Skeletal muscle cell (primary cell): ENCODE data around the gene RNPS1.
"Not testable (repeated sequence)": the region's sequence is repeated elsewhere in the genome, so short reads cannot be mapped to it uniquely, and the experiment has no call there.

Source experiments
- DNase-seq: peaks from one replicate; pipeline ENCODE4 v3.0.0-alpha.2; 2010; ENCODE audit warnings: low read depth
- H3K4me3 ChIP-seq: 2 replicates; pipeline ENCODE4 v1.5.1; 2011; ENCODE audit warnings: low read depth, mild to moderate bottlenecking, control low read depth, low read length, moderate library complexity

The RNPS1 gene

GRCh38 chr16:2266887-2267286 lies 1.0 kb downstream of the RNPS1 start:
- DNase-seq: not testable (repeated sequence)
- peak overlapping the region; percentile 81 for H3K4me3 ChIP-seq

- not testable (repeated sequence) for DNase-seq, H3K4me3 ChIP-seq
These were observed 4.9 kb downstream of the RNPS1 start for GRCh38 chr16:2263026-2263425.

- H3K4me3 ChIP-seq: no peak overlapping the region
- DNase-seq: no peak
These were observed 7.7 kb downstream of the RNPS1 start for GRCh38 chr16:2260250-2260649.

- not testable (repeated sequence) for DNase-seq, H3K4me3 ChIP-seq
These were observed 9.4 kb downstream of the RNPS1 start for GRCh38 chr16:2258530-2258929.

DNA sequence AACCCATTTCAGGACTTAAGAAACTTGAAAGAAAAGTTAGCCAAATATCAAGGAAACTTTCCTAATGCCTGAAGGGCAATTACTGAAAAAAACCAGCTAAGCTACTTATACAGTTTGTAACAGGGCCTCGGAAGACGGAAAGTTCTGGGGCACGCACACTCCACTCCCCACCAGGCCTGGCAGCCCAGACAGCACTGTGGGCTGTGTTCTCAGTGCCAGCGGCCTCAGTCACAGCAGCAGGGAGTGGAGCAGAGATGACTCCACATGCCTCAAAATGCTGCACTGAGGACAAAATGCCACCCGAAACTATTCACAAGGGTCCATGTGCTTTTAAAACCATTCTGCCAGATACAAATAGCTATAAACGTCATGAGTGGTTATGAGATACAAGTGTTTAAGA lies 10.2 kb downstream of the RNPS1 start:
- no peak for DNase-seq
- H3K4me3 ChIP-seq: no peak overlapping the region

- H3K4me3 ChIP-seq: no peak overlapping the region
- no peak for DNase-seq
These were observed 11.3 kb downstream of the RNPS1 start for GRCh38 chr16:2256531-2257140.

- no peak for DNase-seq
- no peak overlapping the region for H3K4me3 ChIP-seq
These were observed 14.6 kb downstream of the RNPS1 start for GRCh38 chr16:2253293-2253692.

- H3K4me3 ChIP-seq: no peak overlapping the region
- DNase-seq: no peak
These were observed 15.1 kb downstream of the RNPS1 start for GRCh38 chr16:2252806-2253148.

- H3K4me3 ChIP-seq: peak within 1 kb of the TSS; percentile 66
- peak; percentile 69 for DNase-seq
These were observed 16.4 kb downstream of the RNPS1 start, which contains the start of gene ECI1 for GRCh38 chr16:2251296-2252111. TSS of gene ECI1 (minus strand) at chr16:2251587. CDS start at chr16:2251566, 21 bp downstream.

DNA sequence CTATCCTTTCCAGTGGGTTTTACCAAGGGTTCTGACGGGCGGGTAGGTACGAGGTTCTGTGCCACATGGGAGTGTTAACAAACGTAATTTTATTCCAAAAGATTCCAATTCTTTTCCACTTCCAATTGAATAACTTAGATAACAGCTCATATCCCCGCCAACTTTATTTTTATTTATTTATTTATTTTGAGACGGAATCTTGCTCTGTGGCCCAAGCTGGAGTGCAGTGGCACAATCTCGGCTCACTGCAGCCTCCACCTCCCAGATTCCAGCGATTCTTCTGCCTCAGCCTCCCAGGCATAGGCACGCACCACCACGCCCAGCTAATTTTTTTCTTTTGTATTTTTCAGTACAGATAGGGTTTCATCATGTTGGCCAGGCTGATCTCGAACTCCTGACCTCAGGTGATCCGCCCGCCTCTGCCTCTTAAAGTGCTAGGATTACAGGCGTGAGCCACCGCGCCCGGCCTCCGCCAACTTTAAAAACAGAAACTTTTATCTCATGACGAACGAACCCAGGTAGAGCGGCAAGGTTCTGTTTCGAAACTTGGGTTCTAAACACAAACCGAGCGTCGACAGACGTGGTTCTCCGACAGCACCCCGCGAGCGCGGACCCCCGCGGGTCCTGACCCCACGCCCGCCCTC lies 17.2 kb downstream of the RNPS1 start:
- no peak for DNase-seq

GRCh38 chr16:2246301-2246885 lies 21.5 kb downstream of the RNPS1 start:
- no peak for DNase-seq
- H3K4me3 ChIP-seq: no peak overlapping the region

More for the DNA sequence above, 17.2 kb downstream of the RNPS1 start:
- peak overlapping the region; percentile 66 for H3K4me3 ChIP-seq

GRCh38 chr16:2244926-2245795 lies 22.8 kb downstream of the RNPS1 start:
- DNase-seq: no peak
- H3K4me3 ChIP-seq: no peak overlapping the region

DNA sequence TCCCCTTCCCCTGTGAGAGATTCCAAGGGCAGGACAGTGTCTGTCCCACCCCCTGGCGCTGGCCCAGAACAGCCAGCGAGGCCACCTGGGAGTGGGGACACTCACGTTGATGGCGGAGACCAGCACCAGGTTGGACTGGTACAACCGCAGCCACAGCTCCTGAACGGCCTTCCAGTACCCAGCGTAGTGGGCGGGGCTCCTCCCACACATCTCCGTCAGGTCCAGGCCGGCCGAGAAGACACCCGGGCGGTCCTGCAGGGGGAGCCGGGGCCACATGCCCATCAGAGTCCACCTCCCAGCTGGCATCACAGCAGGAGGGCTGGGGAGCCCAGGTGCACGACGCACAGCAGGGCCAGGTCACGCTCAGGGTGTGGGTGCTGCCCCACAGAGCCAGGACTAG lies 23.6 kb downstream of the RNPS1 start:
- DNase-seq: no peak
- no peak overlapping the region for H3K4me3 ChIP-seq

GRCh38 chr16:2243781-2244180 lies 24.1 kb downstream of the RNPS1 start:
- H3K4me3 ChIP-seq: no peak overlapping the region
- no peak for DNase-seq

DNA sequence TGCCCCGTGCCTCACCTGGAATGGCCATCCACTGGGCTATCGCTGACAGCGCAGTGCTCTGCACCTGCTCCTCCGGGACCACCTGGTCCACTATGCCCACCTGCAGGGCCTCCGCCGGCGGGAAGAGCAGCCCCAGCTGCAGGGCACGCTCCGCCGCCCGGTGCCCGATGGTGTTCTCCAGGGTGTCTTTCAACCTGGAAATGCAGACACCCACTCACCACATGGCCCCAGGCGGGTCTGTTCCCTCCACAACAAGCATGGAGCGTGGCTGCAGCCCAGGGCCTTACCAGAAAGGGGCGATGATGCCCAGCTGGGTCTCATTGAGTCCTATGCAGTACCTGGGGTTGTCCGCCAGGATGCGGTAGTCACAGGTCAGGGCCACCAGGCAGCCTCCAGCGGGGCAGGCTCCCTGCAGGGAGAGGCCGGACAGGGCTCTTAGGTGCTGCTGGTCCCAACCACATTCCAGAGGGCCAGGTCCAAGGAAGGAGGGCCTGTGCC lies 24.8 kb downstream of the RNPS1 start:
- DNase-seq: no peak
- no peak overlapping the region for H3K4me3 ChIP-seq

DNA sequence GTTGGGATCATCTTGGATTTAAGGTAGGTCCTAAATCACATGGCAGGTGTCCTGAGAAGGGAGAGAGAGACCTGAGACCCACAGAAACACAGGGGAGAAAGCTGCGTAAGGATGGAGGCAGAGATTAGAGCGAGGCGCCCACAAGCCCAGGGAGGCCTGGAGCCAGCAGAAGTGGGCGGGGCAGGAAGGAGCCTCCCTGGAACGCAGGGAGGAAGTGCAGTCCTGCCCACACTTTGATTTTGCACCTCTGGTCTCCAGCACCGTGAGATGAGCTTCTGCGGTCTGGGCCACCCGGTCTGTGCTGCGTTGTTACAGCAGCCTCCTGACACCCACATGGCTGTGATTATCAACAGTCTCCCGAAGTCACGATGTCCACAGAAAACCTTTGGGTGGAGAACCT lies 25.3 kb downstream of the RNPS1 start:
- H3K4me3 ChIP-seq: no peak overlapping the region
- DNase-seq: no peak

DNA sequence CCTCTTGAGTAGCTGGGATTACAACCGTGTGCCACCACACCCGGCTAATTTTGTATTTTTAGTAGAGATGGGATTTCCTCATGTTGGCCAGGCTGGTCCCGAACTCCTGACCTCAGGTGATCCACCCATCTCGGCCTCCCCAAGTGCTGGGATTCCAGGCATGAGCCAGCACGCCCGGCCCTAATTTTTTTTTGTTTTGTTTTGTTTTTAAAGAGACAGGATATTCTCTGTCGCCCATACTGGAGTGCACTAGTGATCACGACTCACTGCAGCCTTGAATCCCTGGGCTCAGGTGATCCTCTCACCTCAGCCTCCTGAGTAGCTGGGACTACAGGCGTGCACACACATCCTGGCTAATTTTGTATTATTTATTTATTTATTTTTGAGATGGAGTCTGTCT lies 27.6 kb downstream of the RNPS1 start:
- H3K4me3 ChIP-seq, DNase-seq: not testable (repeated sequence)

- no peak overlapping the region for H3K4me3 ChIP-seq
- no peak for DNase-seq
These were observed 28.9 kb downstream of the RNPS1 start for GRCh38 chr16:2238838-2239675.
